H7 (cell line): ENCODE results near the gene DUSP16. TPM values are rescaled to one million over a fixed set of nuclear protein-coding genes. Genes with fewer than 3 reads are reported as not detected.

Source experiments
- DNase-seq: peaks from one replicate; pipeline ENCODE4 v3.0.0; 2012
- H3K27me3 ChIP-seq: 2 replicates; pipeline ENCODE4 v1.6.0; 2011; ENCODE audit warnings: mild to moderate bottlenecking, low read length; ENCODE audit not compliant: control insufficient read depth, insufficient read depth
- H3K36me3 ChIP-seq: replicated peaks from 2 replicates; pipeline ENCODE4 v1.5.1; 2011; ENCODE audit warnings: low read length; ENCODE audit not compliant: control insufficient read depth, insufficient read depth
- H3K4me3 ChIP-seq: 2 replicates; pipeline ENCODE4 v1.5.1; 2011; ENCODE audit warnings: low read depth, mild to moderate bottlenecking, control low read depth, low read length, moderate library complexity; ENCODE audit not compliant: insufficient read depth
- total RNA-seq: library from RNA; depleted of rRNA; stranded (reverse); fragments of >200 nt; shearing (Covaris generic); gene quantifications from 2 replicates; pipeline ENCODE4 v1.2.3, GENCODE V29; 2014

DUSP16 gene
- total RNA-seq, 1 experiment from 2014 or later = 13.6 TPM

GRCh38 chr12:12456637-12457036 is 106.0 kb downstream of the DUSP16 start:
- Histone ChIP-seq H3K27me3 (no peaks in the 10 kb centered on the region), H3K36me3 (no peaks in the 10 kb centered on the region), H3K4me3 (no peak overlapping the region)
- DNase-seq = no peak

- no peaks in the 10 kb centered on the region for H3K27me3 ChIP-seq
- no peak overlapping the region for H3K4me3 ChIP-seq
- no peaks in the 10 kb centered on the region for H3K36me3 ChIP-seq
- DNase-seq = no peak
Observed at GRCh38 chr12:12454315-12454714, 108.3 kb downstream of the DUSP16 start.

- no peaks in the 10 kb centered on the region for H3K27me3 ChIP-seq
- DNase-seq = no peak
- H3K36me3 ChIP-seq = no peaks in the 10 kb centered on the region
- H3K4me3 ChIP-seq = no peak overlapping the region
Observed at GRCh38 chr12:12453635-12454034, 109.0 kb downstream of the DUSP16 start.

GRCh38 chr12:12452326-12452902 is 110.2 kb downstream of the DUSP16 start:
- Histone ChIP-seq H3K4me3 (no peak overlapping the region), H3K27me3 (no peaks in the 10 kb centered on the region), H3K36me3 (no peaks in the 10 kb centered on the region)
- no peak for DNase-seq

- no peak for DNase-seq
- H3K27me3 ChIP-seq = no peaks in the 10 kb centered on the region
- no peaks in the 10 kb centered on the region for H3K36me3 ChIP-seq
- no peak overlapping the region for H3K4me3 ChIP-seq
Observed at GRCh38 chr12:12451098-12451497, 111.6 kb downstream of the DUSP16 start.

- H3K4me3 ChIP-seq = no peak overlapping the region
- no peaks in the 10 kb centered on the region for H3K36me3 ChIP-seq
- DNase-seq = no peak
- H3K27me3 ChIP-seq = no peaks in the 10 kb centered on the region
Observed at GRCh38 chr12:12450043-12450471, 112.6 kb downstream of the DUSP16 start.

GRCh38 chr12:12449533-12450025 is 113.1 kb downstream of the DUSP16 start:
- Histone ChIP-seq H3K4me3 (no peak overlapping the region), H3K27me3 (no peaks in the 10 kb centered on the region), H3K36me3 (no peaks in the 10 kb centered on the region)
- DNase-seq = no peak

- no peaks in the 10 kb centered on the region for H3K36me3 ChIP-seq
- no peaks in the 10 kb centered on the region for H3K27me3 ChIP-seq
- DNase-seq = no peak
- no peak overlapping the region for H3K4me3 ChIP-seq
Observed at GRCh38 chr12:12447837-12448236, 114.8 kb downstream of the DUSP16 start.

GRCh38 chr12:12447236-12447635 is 115.4 kb downstream of the DUSP16 start:
- H3K4me3 ChIP-seq = no peak overlapping the region
- no peaks in the 10 kb centered on the region for H3K27me3 ChIP-seq
- DNase-seq = no peak
- no peaks in the 10 kb centered on the region for H3K36me3 ChIP-seq

GRCh38 chr12:12446786-12447185 is 115.9 kb downstream of the DUSP16 start:
- no peak overlapping the region for H3K4me3 ChIP-seq
- H3K27me3 ChIP-seq = no peaks in the 10 kb centered on the region
- DNase-seq = no peak
- H3K36me3 ChIP-seq = no peaks in the 10 kb centered on the region

GRCh38 chr12:12445882-12446181 is 116.8 kb downstream of the DUSP16 start:
- no peaks in the 10 kb centered on the region for H3K27me3 ChIP-seq
- H3K36me3 ChIP-seq = no peaks in the 10 kb centered on the region
- no peak overlapping the region for H3K4me3 ChIP-seq
- no peak for DNase-seq

- H3K27me3 ChIP-seq = no peaks in the 10 kb centered on the region
- no peak overlapping the region for H3K4me3 ChIP-seq
- no peaks in the 10 kb centered on the region for H3K36me3 ChIP-seq
- DNase-seq = no peak
Observed at GRCh38 chr12:12445165-12445881, 117.3 kb downstream of the DUSP16 start.

- no peak for DNase-seq
- no peak overlapping the region for H3K4me3 ChIP-seq
- H3K27me3 ChIP-seq = no peaks in the 10 kb centered on the region
- no peaks in the 10 kb centered on the region for H3K36me3 ChIP-seq
Observed at GRCh38 chr12:12443431-12443878, 119.2 kb downstream of the DUSP16 start.

GRCh38 chr12:12442548-12443071 is 120.1 kb downstream of the DUSP16 start:
- Histone ChIP-seq H3K36me3 (no peaks in the 10 kb centered on the region), H3K27me3 (no peaks in the 10 kb centered on the region), H3K4me3 (no peak overlapping the region)
- DNase-seq = no peak

- no peak for DNase-seq
- Histone ChIP-seq H3K27me3 (no peaks in the 10 kb centered on the region), H3K4me3 (no peak overlapping the region), H3K36me3 (no peaks in the 10 kb centered on the region)
Observed at GRCh38 chr12:12441843-12442461, 120.7 kb downstream of the DUSP16 start.
